HG03565 (cell line): ENCODE results near the gene PNPLA2.

Experiments
- ATAC-seq: cut with Tn5 transposase; IDR thresholded peaks from one replicate; pipeline ENCODE4 v1.9.1; 2021; ENCODE audit warnings: mild to moderate bottlenecking, moderate library complexity; ENCODE audit not compliant: unreplicated experiment

PNPLA2 gene, protein sequence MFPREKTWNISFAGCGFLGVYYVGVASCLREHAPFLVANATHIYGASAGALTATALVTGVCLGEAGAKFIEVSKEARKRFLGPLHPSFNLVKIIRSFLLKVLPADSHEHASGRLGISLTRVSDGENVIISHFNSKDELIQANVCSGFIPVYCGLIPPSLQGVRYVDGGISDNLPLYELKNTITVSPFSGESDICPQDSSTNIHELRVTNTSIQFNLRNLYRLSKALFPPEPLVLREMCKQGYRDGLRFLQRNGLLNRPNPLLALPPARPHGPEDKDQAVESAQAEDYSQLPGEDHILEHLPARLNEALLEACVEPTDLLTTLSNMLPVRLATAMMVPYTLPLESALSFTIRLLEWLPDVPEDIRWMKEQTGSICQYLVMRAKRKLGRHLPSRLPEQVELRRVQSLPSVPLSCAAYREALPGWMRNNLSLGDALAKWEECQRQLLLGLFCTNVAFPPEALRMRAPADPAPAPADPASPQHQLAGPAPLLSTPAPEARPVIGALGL

GRCh38 chr11:818396-819128 is at the start of gene PNPLA2:
Gene PNPLA2, plus strand, starts transcription at chr11:818914. Its CDS starts 805 bp downstream, at chr11:819719.
- ATAC-seq, result no peak

DNA sequence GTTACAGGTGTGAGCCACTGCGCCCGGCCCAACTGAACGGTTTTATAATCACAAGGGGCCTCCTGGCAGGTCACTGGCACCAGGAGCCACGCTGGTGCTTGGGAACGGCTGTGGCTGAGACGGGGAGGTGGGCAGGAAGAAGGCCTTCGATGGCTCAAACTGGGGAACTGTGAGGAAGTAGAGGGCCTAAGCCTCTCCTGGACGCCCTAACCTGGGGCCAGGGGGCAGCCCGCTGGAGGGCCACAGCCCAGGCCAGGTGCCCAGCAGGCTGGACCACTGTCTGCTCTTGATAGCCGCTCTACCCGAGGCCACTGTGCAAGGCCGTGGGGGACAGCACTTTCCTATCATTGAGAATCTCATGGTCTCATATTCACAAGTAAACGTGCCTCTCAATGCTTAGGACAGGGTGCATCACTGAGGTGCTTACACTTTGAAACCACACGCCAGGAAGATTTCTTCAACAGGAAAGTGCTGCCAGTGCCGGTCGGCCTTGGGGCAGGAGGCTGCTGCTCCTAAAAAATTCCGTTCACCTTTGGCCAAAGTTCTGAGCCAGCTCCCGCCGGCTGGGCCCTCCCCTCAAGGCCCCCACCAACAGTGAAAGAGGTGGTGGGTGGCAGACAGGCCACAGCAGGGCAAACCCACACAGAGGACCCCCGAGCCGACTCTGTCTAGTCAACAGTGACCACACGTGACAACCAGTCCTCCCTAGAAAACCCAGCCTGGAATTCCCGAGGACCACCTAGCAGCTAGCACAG is 48.6 kb upstream of the PNPLA2 start:
- no peak for ATAC-seq

- ATAC-seq, result no peak
Observed at GRCh38 chr11:770642-771616, 47.8 kb upstream of the PNPLA2 start.

DNA sequence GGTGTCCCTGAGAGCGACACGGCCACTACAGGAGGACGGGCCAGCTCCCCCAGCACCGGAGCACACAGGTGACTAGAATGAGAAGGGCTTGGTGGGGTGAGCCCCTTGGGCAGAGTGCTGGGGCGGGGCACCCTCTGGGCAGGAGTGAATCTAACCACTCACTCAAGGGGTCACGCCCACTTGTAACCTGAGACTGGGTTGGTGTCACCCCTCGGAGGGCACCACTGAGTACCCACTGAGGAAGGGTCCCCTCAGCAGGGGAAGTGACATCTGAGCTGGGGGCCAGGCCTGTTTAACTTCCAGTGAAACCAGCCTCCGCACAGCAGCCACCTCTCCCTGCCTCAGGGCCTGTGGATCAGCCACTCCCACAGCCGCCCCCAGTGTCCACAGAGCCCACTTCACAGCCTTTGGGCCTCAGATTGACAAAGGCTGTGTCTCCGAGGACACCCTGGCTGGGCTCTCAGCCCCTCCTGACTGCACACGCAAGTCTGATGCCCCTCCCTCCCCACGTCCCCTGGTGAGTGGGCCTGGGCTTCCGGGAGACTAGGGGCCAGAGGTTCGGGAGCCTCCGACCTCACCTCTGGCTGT is 47.0 kb upstream of the PNPLA2 start:
- ATAC-seq, result no peak

- no peak for ATAC-seq
Observed at GRCh38 chr11:772429-773390, 46.0 kb upstream of the PNPLA2 start.

- no peak for ATAC-seq
Observed at GRCh38 chr11:773425-773824, 45.3 kb upstream of the PNPLA2 start.

DNA sequence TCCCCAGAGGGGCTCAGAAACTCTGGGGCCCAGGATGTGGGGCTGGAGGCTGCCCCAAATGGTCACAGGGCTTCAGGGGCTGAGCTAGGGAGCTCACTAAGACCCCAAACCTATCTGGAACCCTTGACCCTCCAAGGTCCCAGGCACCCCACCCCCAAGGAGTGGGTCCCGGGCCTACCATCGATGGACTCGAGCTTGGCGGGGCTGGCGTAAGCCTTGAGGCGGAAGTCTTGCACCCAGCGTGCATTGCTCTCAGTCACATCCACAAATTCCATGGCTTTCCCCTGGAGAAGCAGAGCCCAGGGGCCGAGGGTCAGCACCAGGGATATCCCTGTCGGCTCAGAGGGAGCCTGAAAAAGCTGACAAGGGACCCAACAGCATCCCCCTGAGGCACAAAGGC is 44.9 kb upstream of the PNPLA2 start:
- ATAC-seq, result no peak

- ATAC-seq, result no peak
Observed at GRCh38 chr11:774873-775592, 43.7 kb upstream of the PNPLA2 start.

- ATAC-seq, result no peak
Observed at GRCh38 chr11:776263-776560, 42.5 kb upstream of the PNPLA2 start.

- peak; percentile 12 for ATAC-seq
Observed at GRCh38 chr11:776561-777287, 42.0 kb upstream of the PNPLA2 start.

DNA sequence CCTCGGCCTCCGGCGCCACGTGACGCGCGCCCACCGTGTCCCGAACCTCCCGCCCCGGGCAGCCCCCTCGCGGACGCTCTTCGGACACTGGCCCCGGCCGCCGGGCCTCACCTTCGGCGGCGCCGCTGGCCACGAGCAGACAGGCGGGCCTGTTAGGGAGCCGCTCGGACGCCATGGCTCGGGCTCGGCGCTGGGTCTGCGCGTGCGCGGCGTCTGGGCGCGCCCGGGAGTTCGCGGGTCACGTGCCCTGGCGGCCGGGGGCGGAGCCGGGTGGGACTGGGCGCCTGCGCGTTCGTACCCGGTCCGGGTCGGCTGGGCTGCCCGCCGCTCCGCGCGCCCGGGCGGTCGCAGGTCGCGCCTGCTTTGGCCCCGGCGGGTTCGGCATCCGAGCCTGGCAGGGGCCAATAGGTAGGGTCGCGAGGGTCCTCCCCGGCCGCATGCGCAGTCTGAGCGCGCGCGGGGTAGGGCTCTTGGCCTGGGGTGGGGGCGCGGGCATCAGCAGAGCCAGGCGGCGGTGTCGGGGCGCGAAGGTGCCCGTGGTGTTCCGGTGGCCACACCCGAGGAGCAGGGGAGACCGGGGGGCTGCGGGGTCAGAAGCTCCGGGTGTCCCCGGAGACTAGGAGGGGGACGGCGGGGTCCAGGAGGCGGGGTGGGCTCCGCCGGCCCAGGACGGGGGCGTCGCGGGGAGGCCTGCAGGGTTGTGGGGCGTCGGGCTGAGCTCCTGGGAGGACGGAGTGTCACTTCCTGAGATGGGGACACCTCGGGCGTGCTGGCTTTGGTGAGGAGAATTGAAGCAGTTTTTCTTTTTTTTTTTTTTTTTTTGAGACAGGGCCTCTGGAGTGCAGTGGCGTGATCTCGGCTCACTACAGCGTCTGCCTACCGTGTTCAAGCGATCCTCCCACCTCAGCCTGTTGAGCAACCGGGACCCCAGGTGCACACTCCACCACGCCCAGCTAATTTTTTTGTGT is 41.1 kb upstream of the PNPLA2 start, which contains the start of gene GATD1:
Gene GATD1, minus strand, starts transcription at position 200 of the 968 bp plus-strand sequence. Its CDS starts 25 bp downstream, at position 175.
- ATAC-seq, result peak; percentile 72

DNA sequence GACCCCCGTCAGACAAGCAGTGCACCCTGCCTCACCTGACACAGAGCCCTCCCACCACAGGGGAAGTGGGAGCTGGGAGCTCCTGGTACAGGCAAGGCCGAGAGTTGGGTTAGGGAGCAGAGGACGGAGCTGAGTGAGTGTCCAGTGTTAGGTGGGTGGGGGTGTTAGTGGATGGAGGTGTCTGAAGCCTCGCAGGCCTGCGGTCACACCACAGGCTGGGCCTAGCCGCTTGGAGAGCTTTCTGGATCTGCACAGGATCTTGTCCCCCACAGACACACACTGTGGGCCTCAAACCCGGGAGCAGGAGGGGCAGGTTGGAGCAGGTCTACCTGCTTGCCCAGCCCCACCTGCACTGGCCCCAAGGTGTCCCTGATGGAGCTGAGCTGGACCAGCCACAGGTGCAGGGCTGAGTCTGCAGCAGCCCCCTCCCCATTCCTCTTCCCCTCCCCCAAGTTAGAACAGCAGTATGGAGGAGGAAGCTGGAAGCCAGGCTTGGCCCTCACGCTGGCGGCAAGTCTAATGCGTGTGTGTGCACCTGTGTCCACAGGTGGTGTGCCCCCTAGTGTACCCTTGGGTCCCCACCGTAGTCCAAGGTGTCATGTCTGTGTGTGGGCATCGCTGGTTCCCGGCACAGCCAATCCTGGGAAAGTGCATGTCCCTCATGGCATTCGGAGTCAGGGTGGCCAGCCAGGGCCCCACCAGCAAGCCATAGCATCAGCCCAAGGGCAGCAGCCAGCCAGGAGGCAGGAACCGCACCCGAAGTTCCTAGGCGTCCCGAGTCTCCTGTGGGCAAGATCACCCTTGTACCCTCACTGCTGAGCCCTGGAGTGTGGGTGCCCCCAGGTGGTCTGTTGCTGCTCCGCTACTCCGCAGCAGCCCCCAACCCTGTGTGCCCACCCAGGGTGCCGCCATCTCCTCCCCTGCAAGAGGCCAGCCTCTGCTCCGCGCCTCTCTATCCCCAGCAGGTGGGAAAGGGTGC is 39.4 kb upstream of the PNPLA2 start:
- no peak for ATAC-seq

DNA sequence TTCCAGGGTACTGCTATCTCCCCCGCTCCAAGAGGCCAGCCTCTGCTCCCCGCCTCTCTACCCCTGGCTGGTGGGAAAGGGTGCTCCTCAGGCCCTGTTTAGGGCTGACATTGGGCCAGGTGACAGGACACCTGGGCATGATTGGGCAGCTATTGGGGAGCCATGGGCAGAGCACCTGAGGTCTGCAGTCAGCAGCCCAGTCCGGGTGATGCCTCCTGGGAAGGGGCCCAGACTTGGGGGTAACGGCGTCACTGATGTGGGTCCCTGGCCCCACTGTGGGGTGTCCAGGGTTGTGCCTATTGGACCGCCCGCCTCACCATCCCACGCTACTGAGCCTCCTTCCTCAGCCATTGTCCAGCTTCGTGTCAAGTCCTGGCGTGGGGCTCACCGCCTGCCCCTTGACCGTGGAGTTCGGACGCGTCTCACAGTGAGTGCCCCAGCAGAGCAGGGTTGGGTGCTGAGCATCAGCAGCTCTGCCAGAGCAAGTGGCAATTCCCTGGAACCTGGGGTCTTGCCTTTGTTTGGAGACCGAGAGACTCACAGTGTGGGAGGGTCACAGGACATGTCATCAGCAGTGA is 38.7 kb upstream of the PNPLA2 start:
- ATAC-seq, result no peak

DNA sequence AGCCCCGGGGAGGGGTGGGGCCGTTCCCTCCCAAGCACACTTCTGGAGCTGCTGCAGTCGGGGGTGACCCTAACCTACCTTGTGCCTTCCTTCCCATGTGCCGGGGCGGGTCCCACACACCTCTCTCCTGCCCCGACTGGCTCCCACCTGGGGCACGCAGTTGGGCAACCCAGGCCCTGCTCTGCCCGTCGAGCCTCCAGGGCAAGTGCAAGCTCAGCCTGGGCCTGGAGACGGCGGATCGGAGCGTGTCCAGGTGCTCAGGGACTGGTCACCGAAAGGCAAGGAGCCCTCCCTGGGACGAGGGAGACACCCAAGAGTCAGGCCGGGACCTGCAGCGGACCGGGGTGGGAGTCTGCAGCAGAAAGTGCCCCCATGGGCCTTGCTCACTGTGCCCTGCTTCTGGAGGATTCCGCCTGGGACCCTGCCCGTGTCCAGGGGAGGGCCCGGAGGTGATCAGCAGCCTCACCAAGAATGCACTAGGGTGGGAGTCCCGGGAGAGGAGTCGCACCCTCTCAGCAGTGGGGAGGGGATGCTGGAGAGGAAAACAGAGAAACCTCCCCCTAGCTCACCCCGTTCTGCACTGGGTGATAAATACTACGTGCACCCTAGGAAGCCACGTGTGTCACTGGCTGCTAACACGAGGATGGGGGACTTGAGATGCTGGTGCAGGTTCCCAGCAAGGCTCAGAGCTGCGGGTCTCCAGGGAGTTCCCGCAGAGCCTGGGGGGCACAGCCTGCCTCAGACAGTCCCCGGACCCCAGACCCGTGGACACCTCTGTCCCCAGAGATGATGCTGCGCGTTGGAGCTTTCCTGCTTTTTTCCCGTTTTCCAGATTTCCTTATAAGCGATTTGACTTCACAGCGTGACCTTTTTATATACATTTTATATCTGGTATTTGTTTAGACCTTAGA is 36.2 kb upstream of the PNPLA2 start:
- ATAC-seq, result no peak
